NCI-H526 treated with DMSO at 0.1 percent for 48 hours (cell line): Measurements from ENCODE around the gene LSS.
"Not testable (repeated sequence)": the region's sequence is repeated elsewhere in the genome, so short reads cannot be mapped to it uniquely, and the experiment has no call there.

Source experiments
- DNase-seq: peaks from one replicate; lab custom pipeline; 2025; lab: John Stamatoyannopoulos, UW

The LSS gene

GRCh38 chr21:46205166-46205565 lies 23.4 kb downstream of the LSS start:
- DNase-seq, result no peak

- DNase-seq, result no peak
Observed at GRCh38 chr21:46203203-46203600, 25.4 kb downstream of the LSS start.

GRCh38 chr21:46202592-46203202 lies 25.9 kb downstream of the LSS start:
- DNase-seq, result no peak

GRCh38 chr21:46200877-46201803 lies 27.4 kb downstream of the LSS start:
- not testable (repeated sequence) for DNase-seq

- no peak for DNase-seq
Observed at GRCh38 chr21:46199436-46200373, 28.9 kb downstream of the LSS start.

GRCh38 chr21:46196733-46197132 lies 31.8 kb downstream of the LSS start:
- DNase-seq, result no peak

- DNase-seq, result no peak
Observed at GRCh38 chr21:46195595-46196195, 32.9 kb downstream of the LSS start.

- DNase-seq, result no peak
Observed at GRCh38 chr21:46194374-46195334, 33.9 kb downstream of the LSS start.

- DNase-seq, result no peak
Observed at GRCh38 chr21:46193829-46194373, 34.7 kb downstream of the LSS start.

GRCh38 chr21:46191686-46192575 lies 36.6 kb downstream of the LSS start:
- DNase-seq, result no peak

GRCh38 chr21:46191257-46191685 lies 37.3 kb downstream of the LSS start:
- DNase-seq, result no peak

- DNase-seq, result no peak
Observed at GRCh38 chr21:46190491-46191131, 38.0 kb downstream of the LSS start.

GRCh38 chr21:46189959-46190490 lies 38.5 kb downstream of the LSS start:
- no peak for DNase-seq

GRCh38 chr21:46189213-46189958 lies 39.2 kb downstream of the LSS start:
- no peak for DNase-seq

GRCh38 chr21:46188226-46189212 lies 40.1 kb downstream of the LSS start:
- no peak for DNase-seq

- DNase-seq, result no peak
Observed at GRCh38 chr21:46187814-46188213, 40.8 kb downstream of the LSS start.

- no peak for DNase-seq
Observed at GRCh38 chr21:46187261-46187660, 41.3 kb downstream of the LSS start.
